AG04450 (cell line): ENCODE data around the gene SLC47A2. TPM values are rescaled to one million over a fixed set of nuclear protein-coding genes. Genes with fewer than 3 reads are reported as not detected.
"Not testable (repeated sequence)": the region's sequence is repeated elsewhere in the genome, so short reads cannot be mapped to it uniquely, and the experiment has no call there.

Experiments
- CTCF ChIA-PET: fragments of 300-600, 350-600 bp; formaldehyde crosslinking; extraction: SDS; loops from one replicate; lab custom pipeline; 2022; ENCODE audit warnings: antibody characterized with exemption, inconsistent platforms; lab: Charles Lee
- POLR2A ChIA-PET: fragments of 350-600 bp; formaldehyde crosslinking; extraction: SDS; loops from one replicate; lab custom pipeline; 2021; ENCODE audit warnings: antibody characterized with exemption, inconsistent platforms; lab: Yijun Ruan, JAX
- DNase-seq: peaks from one replicate; pipeline ENCODE4 v3.0.0-alpha.2; 2011; ENCODE audit warnings: low read depth, low spot score
- H3K27ac ChIP-seq: one replicate; pipeline ENCODE4 v1.5.1; 2012; ENCODE audit warnings: low read depth, low read length, control low read depth
- H3K27me3 ChIP-seq: one replicate; pipeline ENCODE4 v1.6.0; 2012; ENCODE audit warnings: low read length; ENCODE audit not compliant: control insufficient read depth, insufficient read depth
- H3K4me3 ChIP-seq: 2 replicates; pipeline ENCODE4 v1.5.1; 2011; ENCODE audit warnings: mild to moderate bottlenecking, low read depth, low read length, control low read depth
- H3K9me3 ChIP-seq: 2 replicates; pipeline ENCODE4 v1.5.1; 2012; ENCODE audit warnings: low read length; ENCODE audit not compliant: control insufficient read depth, insufficient read depth
- polyA plus RNA-seq: library from polyadenylated mRNA; depleted of rRNA; stranded (reverse); fragments of >200 nt; gene quantifications from 2 replicates; pipeline ENCODE4 v1.2.3, GENCODE V29; 2011
- TF ChIP-seq, protein P1 (sequence below): IDR thresholded peaks from 2 replicates; pipeline ENCODE4 v1.5.1; 2011; ENCODE audit warnings: low read depth, low read length, control low read depth, inconsistent platforms

The SLC47A2 gene
- polyA plus RNA-seq, 1 experiment: not detected

DNA sequence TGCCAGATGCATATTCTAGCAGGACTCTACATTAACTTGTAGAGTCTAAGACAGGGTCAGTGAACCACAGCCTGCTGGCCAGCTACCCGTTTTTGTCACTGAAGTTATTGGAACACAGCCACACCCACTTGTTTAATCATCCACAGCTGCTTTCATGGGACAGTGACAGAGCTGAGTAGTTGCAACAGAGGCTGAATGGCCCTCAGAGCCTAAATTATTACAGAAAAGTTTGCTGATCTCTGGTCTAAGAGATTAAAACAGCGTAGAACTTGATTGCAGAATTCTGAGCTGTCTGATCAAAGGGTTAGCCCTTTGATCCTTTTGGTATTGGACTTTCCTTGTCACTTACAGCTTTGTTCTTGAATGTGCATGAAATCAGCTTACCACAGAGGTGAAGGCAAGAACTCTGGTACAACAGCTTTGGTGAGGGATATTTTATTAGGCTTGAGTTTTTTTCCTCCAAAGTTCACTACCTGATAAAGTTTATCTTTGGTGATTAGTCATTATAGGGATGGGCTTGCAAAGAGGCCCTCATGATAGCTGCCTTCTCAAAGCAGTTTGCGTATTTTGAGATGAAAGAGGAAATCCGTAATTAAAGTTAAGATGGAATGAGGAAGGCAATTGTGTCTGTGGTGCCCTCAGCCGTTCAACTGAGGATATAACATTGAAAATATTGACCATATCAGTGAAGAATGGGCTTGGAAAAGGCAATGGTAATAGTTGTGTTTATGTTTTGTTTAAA lies 44.2 kb downstream of the SLC47A2 start:
- TF ChIP-seq, protein P1, sequence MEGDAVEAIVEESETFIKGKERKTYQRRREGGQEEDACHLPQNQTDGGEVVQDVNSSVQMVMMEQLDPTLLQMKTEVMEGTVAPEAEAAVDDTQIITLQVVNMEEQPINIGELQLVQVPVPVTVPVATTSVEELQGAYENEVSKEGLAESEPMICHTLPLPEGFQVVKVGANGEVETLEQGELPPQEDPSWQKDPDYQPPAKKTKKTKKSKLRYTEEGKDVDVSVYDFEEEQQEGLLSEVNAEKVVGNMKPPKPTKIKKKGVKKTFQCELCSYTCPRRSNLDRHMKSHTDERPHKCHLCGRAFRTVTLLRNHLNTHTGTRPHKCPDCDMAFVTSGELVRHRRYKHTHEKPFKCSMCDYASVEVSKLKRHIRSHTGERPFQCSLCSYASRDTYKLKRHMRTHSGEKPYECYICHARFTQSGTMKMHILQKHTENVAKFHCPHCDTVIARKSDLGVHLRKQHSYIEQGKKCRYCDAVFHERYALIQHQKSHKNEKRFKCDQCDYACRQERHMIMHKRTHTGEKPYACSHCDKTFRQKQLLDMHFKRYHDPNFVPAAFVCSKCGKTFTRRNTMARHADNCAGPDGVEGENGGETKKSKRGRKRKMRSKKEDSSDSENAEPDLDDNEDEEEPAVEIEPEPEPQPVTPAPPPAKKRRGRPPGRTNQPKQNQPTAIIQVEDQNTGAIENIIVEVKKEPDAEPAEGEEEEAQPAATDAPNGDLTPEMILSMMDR: peak; percentile 51
- H3K27me3 ChIP-seq: no peaks in the 10 kb centered on the region
- DNase-seq: no peak
- ChIA-PET CTCF (interaction anchor here (0.9 to 1.9 kb wide), 4 partner anchors 11 to 309 kb away, joined by 3 to 12 read pairs (median 4); no protein-coding TSS in a partner anchor), POLR2A (no interaction called here)
- H3K9me3 ChIP-seq: no peaks in the 10 kb centered on the region
- no peak overlapping the region for H3K4me3 ChIP-seq
- H3K27ac ChIP-seq: no peak overlapping the region

- POLR2A ChIA-PET: no interaction called here
- H3K27ac ChIP-seq: no peak overlapping the region
Measured at GRCh38 chr17:19671433-19671832, 45.0 kb downstream of the SLC47A2 start.

GRCh38 chr17:19670908-19671307 lies 45.5 kb downstream of the SLC47A2 start:
- ChIA-PET CTCF (interaction anchor here (1.0 to 1.9 kb wide), 4 partner anchors 72 to 158 kb away, joined by 3 to 12 read pairs (median 4); no protein-coding TSS in a partner anchor), POLR2A (no interaction called here)
- Histone ChIP-seq H3K27me3 (no peaks in the 10 kb centered on the region), H3K27ac (no peak overlapping the region), H3K4me3 (no peak overlapping the region), H3K9me3 (no peaks in the 10 kb centered on the region)
- TF ChIP-seq, protein P1: no peak
- no peak for DNase-seq

More at GRCh38 chr17:19671433-19671832, 45.0 kb downstream of the SLC47A2 start:
- no peak for DNase-seq
- Histone ChIP-seq H3K9me3 (no peaks in the 10 kb centered on the region), H3K27me3 (no peaks in the 10 kb centered on the region), H3K4me3 (no peak overlapping the region)
- TF ChIP-seq, protein P1: no peak
- CTCF ChIA-PET: interaction anchor here (1.0 to 1.9 kb wide), 6 partner anchors 15 to 308 kb away, joined by 3 to 12 read pairs (median 4); no protein-coding TSS in a partner anchor

- H3K9me3 ChIP-seq, POLR2A ChIA-PET, CTCF ChIA-PET, DNase-seq, H3K4me3 ChIP-seq, H3K27ac ChIP-seq, H3K27me3 ChIP-seq: not testable (repeated sequence)
Measured at GRCh38 chr17:19669680-19670079, 46.7 kb downstream of the SLC47A2 start.

DNA sequence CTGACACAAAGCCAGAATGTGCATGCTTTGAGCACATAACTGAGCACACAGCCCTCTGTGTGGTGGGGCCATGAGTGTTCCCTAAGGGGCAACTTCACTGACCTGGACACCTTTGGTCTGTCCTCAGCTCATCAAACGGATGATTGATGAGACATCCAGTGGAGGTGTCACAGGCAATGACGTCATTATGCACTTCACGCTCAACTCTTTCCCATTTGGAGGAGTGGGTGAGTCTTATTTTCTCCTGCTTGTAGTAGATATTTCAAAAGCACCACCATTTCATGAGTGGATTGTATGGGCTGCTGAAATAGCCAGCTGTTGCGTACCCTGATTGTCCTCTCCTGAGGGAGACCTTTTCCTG lies 51.6 kb downstream of the SLC47A2 start:
- Histone ChIP-seq H3K9me3 (no peaks in the 10 kb centered on the region), H3K27ac (no peak overlapping the region), H3K27me3 (peaks cover 2% of the 10 kb centered on the region), H3K4me3 (no peak overlapping the region)
- ChIA-PET CTCF (no interaction called here), POLR2A (no interaction called here)
- TF ChIP-seq, protein P1: no peak
- DNase-seq: no peak
